Hepatocyte (in vitro differentiated cells): Measurements from ENCODE around the gene CELA2A. TPM values are rescaled to one million over a fixed set of nuclear protein-coding genes. Genes with fewer than 3 reads are reported as not detected.
"Not testable (repeated sequence)": the region's sequence is repeated elsewhere in the genome, so short reads cannot be mapped to it uniquely, and the experiment has no call there.

Experiments used
- DNase-seq: peaks from one replicate; pipeline ENCODE4 v3.0.0-alpha.2; 2016; ENCODE audit warnings: low spot score
- H2AFZ ChIP-seq: fragments of 200-600 bp; sonication (generic); 2 replicates; pipeline ENCODE4 v1.6.0; 2016; ENCODE audit warnings: antibody characterized with exemption, mild to moderate bottlenecking
- H3K27ac ChIP-seq: fragments of 200-600 bp; sonication (generic); 2 replicates; pipeline ENCODE4 v1.5.1; 2016; ENCODE audit warnings: mild to moderate bottlenecking
- H3K27me3 ChIP-seq: fragments of 200-600 bp; sonication (generic); 2 replicates; pipeline ENCODE4 v1.6.1; 2016
- H3K36me3 ChIP-seq: fragments of 200-600 bp; sonication (generic); replicated peaks from 2 replicates; pipeline ENCODE4 v1.5.1; 2016; ENCODE audit warnings: low read depth; ENCODE audit not compliant: insufficient read depth
- H3K4me1 ChIP-seq: fragments of 200-600 bp; sonication (generic); 2 replicates; pipeline ENCODE4 v1.5.1; 2016; ENCODE audit warnings: mild to moderate bottlenecking, moderate library complexity; ENCODE audit not compliant: insufficient read depth
- H3K4me2 ChIP-seq: fragments of 200-600 bp; sonication (generic); 2 replicates; pipeline ENCODE4 v1.6.0; 2016
- H3K4me3 ChIP-seq: fragments of 200-600 bp; sonication (generic); 2 replicates; pipeline ENCODE4 v1.5.1; 2016; ENCODE audit warnings: mild to moderate bottlenecking
- H3K79me2 ChIP-seq: fragments of 200-600 bp; sonication (generic); 2 replicates; pipeline ENCODE4 v1.6.0; 2017; ENCODE audit warnings: mild to moderate bottlenecking
- H3K9me2 ChIP-seq: fragments of 200-600 bp; sonication (generic); replicated peaks from 2 replicates; pipeline ENCODE4 v1.6.0; 2017; ENCODE audit warnings: mild to moderate bottlenecking; ENCODE audit not compliant: insufficient read depth
- H3K9me3 ChIP-seq: fragments of 200-600 bp; sonication (generic); 2 replicates; pipeline ENCODE4 v1.5.1; 2016; ENCODE audit warnings: low read depth, mild to moderate bottlenecking
- H4K20me1 ChIP-seq: fragments of 200-600 bp; sonication (generic); 2 replicates; pipeline ENCODE4 v1.6.0; 2016; ENCODE audit warnings: mild to moderate bottlenecking; ENCODE audit not compliant: insufficient read depth, poor library complexity, severe bottlenecking
- EZH2 ChIP-seq: fragments of 200-600 bp; sonication (generic); IDR thresholded peaks from 2 replicates; pipeline ENCODE4 v1.6.1; 2016; ENCODE audit warnings: antibody characterized with exemption, mild to moderate bottlenecking, borderline replicate concordance
- EZH2phosphoT487 ChIP-seq: fragments of 200-600 bp; sonication (generic); IDR thresholded peaks from one replicate; pipeline ENCODE4 v1.6.1; 2018; ENCODE audit warnings: antibody characterized with exemption, mild to moderate bottlenecking, low read depth, moderate library complexity; ENCODE audit not compliant: unreplicated experiment, severe bottlenecking
- WGBS: methylation state at CpG from one replicate; pipeline ENCODE4 v1.1.6; 2016; ENCODE audit warnings: low lambda C conversion rate; ENCODE audit errors: missing lambda C conversion rate; 5-methylcytosine and 5-hydroxymethylcytosine counted together
- polyA plus RNA-seq: library from polyadenylated mRNA; unstranded; fragments of >200 nt; fragmentation: Nextera tagmentation; extraction: Ambion mirVana; gene quantifications from 2 replicates; pipeline ENCODE4 v1.2.1, GENCODE V29; 2016
- total RNA-seq: library from RNA; depleted of rRNA; stranded (reverse); fragments of >200 nt; gene quantifications from 2 replicates; pipeline ENCODE4 v1.2.3, GENCODE V29; 2014
- TF ChIP-seq, protein P1 (sequence below): fragments of 200-600 bp; sonication (generic); IDR thresholded peaks from 2 replicates; pipeline ENCODE4 v1.5.1; 2016; ENCODE audit warnings: antibody characterized with exemption, mild to moderate bottlenecking; ENCODE audit not compliant: poor library complexity

Gene CELA2A
- total and polyA plus RNA-seq, 2 experiments from 2014 or later, result 2.2 to 5.6 TPM

GRCh38 chr1:15488371-15488770, 31.8 kb downstream of the CELA2A start:
- no peaks in the 10 kb centered on the region for H3K4me1 ChIP-seq
- H2AFZ ChIP-seq, result no peak overlapping the region
- no peak for TF ChIP-seq EZH2
- no peak for DNase-seq
- no peaks in the 10 kb centered on the region for H4K20me1 ChIP-seq
- H3K36me3 ChIP-seq, result no peaks in the 10 kb centered on the region
- H3K27me3 ChIP-seq, result no peaks in the 10 kb centered on the region
- H3K9me3 ChIP-seq, result no peaks in the 10 kb centered on the region
- H3K4me3 ChIP-seq, result no peak overlapping the region
- 93% methylated on average over 3 of the region's 3 CpGs for WGBS
- no peak overlapping the region for H3K4me2 ChIP-seq
- H3K9me2 ChIP-seq, result no peaks in the 10 kb centered on the region
- H3K79me2 ChIP-seq, result no peaks in the 10 kb centered on the region
- no peak overlapping the region for H3K27ac ChIP-seq

GRCh38 chr1:15489052-15489736, 32.7 kb downstream of the CELA2A start:
- Histone ChIP-seq H4K20me1 (no peaks in the 10 kb centered on the region), H2AFZ (no peak overlapping the region), H3K36me3 (no peaks in the 10 kb centered on the region), H3K4me1 (no peaks in the 10 kb centered on the region), H3K79me2 (no peaks in the 10 kb centered on the region), H3K9me2 (no peaks in the 10 kb centered on the region), H3K4me3 (no peak overlapping the region), H3K27me3 (no peaks in the 10 kb centered on the region), H3K27ac (no peak overlapping the region), H3K4me2 (no peak overlapping the region), H3K9me3 (no peaks in the 10 kb centered on the region)
- 85% methylated on average over 13 of the region's 13 CpGs for WGBS
- no peak for DNase-seq
- TF ChIP-seq, protein P1, sequence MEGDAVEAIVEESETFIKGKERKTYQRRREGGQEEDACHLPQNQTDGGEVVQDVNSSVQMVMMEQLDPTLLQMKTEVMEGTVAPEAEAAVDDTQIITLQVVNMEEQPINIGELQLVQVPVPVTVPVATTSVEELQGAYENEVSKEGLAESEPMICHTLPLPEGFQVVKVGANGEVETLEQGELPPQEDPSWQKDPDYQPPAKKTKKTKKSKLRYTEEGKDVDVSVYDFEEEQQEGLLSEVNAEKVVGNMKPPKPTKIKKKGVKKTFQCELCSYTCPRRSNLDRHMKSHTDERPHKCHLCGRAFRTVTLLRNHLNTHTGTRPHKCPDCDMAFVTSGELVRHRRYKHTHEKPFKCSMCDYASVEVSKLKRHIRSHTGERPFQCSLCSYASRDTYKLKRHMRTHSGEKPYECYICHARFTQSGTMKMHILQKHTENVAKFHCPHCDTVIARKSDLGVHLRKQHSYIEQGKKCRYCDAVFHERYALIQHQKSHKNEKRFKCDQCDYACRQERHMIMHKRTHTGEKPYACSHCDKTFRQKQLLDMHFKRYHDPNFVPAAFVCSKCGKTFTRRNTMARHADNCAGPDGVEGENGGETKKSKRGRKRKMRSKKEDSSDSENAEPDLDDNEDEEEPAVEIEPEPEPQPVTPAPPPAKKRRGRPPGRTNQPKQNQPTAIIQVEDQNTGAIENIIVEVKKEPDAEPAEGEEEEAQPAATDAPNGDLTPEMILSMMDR, result no peak
- TF ChIP-seq EZH2phosphoT487 (no peak), EZH2 (no peak)

DNA sequence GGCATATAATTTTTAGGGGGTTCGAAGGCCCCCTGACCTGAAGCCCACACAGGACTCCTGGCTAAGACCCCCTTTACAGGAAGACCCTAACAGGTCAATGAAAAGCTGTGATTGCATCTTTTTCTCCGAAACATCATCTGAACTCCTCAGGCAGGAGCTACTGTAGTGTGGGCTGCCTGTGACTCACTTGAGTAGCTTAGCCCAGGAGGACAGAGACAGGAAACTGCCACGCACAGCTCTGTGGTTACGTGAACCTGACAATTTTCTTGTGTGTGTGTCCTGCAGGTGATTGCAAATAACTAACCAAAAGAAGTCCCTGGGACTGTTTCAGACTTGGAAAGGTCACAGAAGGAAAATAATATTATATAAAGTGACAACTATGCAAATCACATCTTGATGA, 34.5 kb downstream of the CELA2A start:
- H3K36me3 ChIP-seq, H3K27me3 ChIP-seq, H3K9me3 ChIP-seq, H3K4me2 ChIP-seq, H3K4me1 ChIP-seq, DNase-seq, H3K79me2 ChIP-seq, H4K20me1 ChIP-seq, H2AFZ ChIP-seq, H3K4me3 ChIP-seq, H3K9me2 ChIP-seq, H3K27ac ChIP-seq: not testable (repeated sequence)
- 92% methylated on average over 4 of the region's 4 CpGs for WGBS

GRCh38 chr1:15492596-15492995, 36.1 kb downstream of the CELA2A start:
- TF ChIP-seq, protein P1, result no peak
- TF ChIP-seq EZH2phosphoT487, result no peak
- TF ChIP-seq EZH2, result no peak
- no peak overlapping the region for H3K27ac ChIP-seq
- no peaks in the 10 kb centered on the region for H3K79me2 ChIP-seq
- no peak overlapping the region for H3K4me2 ChIP-seq
- no peaks in the 10 kb centered on the region for H3K4me1 ChIP-seq
- no peaks in the 10 kb centered on the region for H3K9me3 ChIP-seq
- H2AFZ ChIP-seq, result no peak overlapping the region
- no peaks in the 10 kb centered on the region for H4K20me1 ChIP-seq
- no peak overlapping the region for H3K4me3 ChIP-seq
- H3K9me2 ChIP-seq, result no peaks in the 10 kb centered on the region
- no peaks in the 10 kb centered on the region for H3K27me3 ChIP-seq
- 45% methylated on average over 5 of the region's 5 CpGs for WGBS
- no peak for DNase-seq
- H3K36me3 ChIP-seq, result no peaks in the 10 kb centered on the region
